Measurements from ENCODE around the gene CEP128. TPM values are rescaled to one million over a fixed set of nuclear protein-coding genes. Genes with fewer than 3 reads are reported as not detected.
A peak's percentile ranks its signal among the peaks of the same experiment; 100 is the strongest.

Gene CEP128
- total RNA-seq, 1 donor from 2014 or later: 9.7 TPM

GRCh38 chr14:80522936-80523335 lies 418.6 kb downstream of the CEP128 start:
- DNase-seq (ENCODE audit: extremely low spot score, unreplicated experiment): no peak
- H3K4me3 Mint-ChIP-seq (ENCODE audit: unreplicated experiment): no peak overlapping the region

GRCh38 chr14:80522411-80522810 lies 419.1 kb downstream of the CEP128 start:
- Mint-ChIP-seq H3K9me3 (ENCODE audit: unreplicated experiment) (peaks cover 4% of the 10 kb centered on the region), H3K27me3 (ENCODE audit: unreplicated experiment) (no peaks in the 10 kb centered on the region), H3K36me3 (ENCODE audit: unreplicated experiment) (peaks cover 6% of the 10 kb centered on the region), H3K4me1 (ENCODE audit: unreplicated experiment) (peaks cover 19% of the 10 kb centered on the region), H3K27ac (ENCODE audit: unreplicated experiment) (no peak overlapping the region), H3K4me3 (ENCODE audit: unreplicated experiment) (no peak overlapping the region)
- no peak for TF ChIP-seq CTCF (IDR thresholded peaks at IDR 0.05)
- DNase-seq (ENCODE audit: extremely low spot score, unreplicated experiment): no peak

More at GRCh38 chr14:80522936-80523335, 418.6 kb downstream of the CEP128 start:
- Mint-ChIP-seq H3K27ac (ENCODE audit: unreplicated experiment) (peak overlapping the region; percentile 31), H3K36me3 (ENCODE audit: unreplicated experiment) (peaks cover 6% of the 10 kb centered on the region), H3K4me1 (ENCODE audit: unreplicated experiment) (peaks cover 22% of the 10 kb centered on the region), H3K27me3 (ENCODE audit: unreplicated experiment) (no peaks in the 10 kb centered on the region), H3K9me3 (ENCODE audit: unreplicated experiment) (peaks cover 4% of the 10 kb centered on the region)
- TF ChIP-seq CTCF (IDR thresholded peaks at IDR 0.05): no peak

GRCh38 chr14:80521456-80521855 lies 420.1 kb downstream of the CEP128 start:
- Mint-ChIP-seq H3K4me1 (ENCODE audit: unreplicated experiment) (peaks cover 19% of the 10 kb centered on the region), H3K27ac (ENCODE audit: unreplicated experiment) (no peak overlapping the region), H3K9me3 (ENCODE audit: unreplicated experiment) (peaks cover 4% of the 10 kb centered on the region), H3K4me3 (ENCODE audit: unreplicated experiment) (no peak overlapping the region), H3K27me3 (ENCODE audit: unreplicated experiment) (no peaks in the 10 kb centered on the region), H3K36me3 (ENCODE audit: unreplicated experiment) (peaks cover 6% of the 10 kb centered on the region)
- DNase-seq (ENCODE audit: extremely low spot score, unreplicated experiment): no peak
- TF ChIP-seq CTCF (IDR thresholded peaks at IDR 0.05): no peak

GRCh38 chr14:80519002-80519401 lies 422.5 kb downstream of the CEP128 start:
- no peak for TF ChIP-seq CTCF (IDR thresholded peaks at IDR 0.05)
- Mint-ChIP-seq H3K27ac (ENCODE audit: unreplicated experiment) (no peak overlapping the region), H3K4me3 (ENCODE audit: unreplicated experiment) (no peak overlapping the region)

GRCh38 chr14:80518173-80518572 lies 423.4 kb downstream of the CEP128 start:
- Mint-ChIP-seq H3K4me1 (ENCODE audit: unreplicated experiment) (peaks cover 14% of the 10 kb centered on the region), H3K27ac (ENCODE audit: unreplicated experiment) (no peak overlapping the region), H3K36me3 (ENCODE audit: unreplicated experiment) (peaks cover 15% of the 10 kb centered on the region), H3K27me3 (ENCODE audit: unreplicated experiment) (no peaks in the 10 kb centered on the region), H3K9me3 (ENCODE audit: unreplicated experiment) (peaks cover 12% of the 10 kb centered on the region), H3K4me3 (ENCODE audit: unreplicated experiment) (no peak overlapping the region)
- no peak for TF ChIP-seq CTCF (IDR thresholded peaks at IDR 0.05)
- no peak for DNase-seq (ENCODE audit: extremely low spot score, unreplicated experiment)

More at GRCh38 chr14:80519002-80519401, 422.5 kb downstream of the CEP128 start:
- H3K36me3 Mint-ChIP-seq (ENCODE audit: unreplicated experiment): peaks cover 13% of the 10 kb centered on the region
- DNase-seq (ENCODE audit: extremely low spot score, unreplicated experiment): no peak
- peaks cover 5% of the 10 kb centered on the region for H3K9me3 Mint-ChIP-seq (ENCODE audit: unreplicated experiment)
- no peaks in the 10 kb centered on the region for H3K27me3 Mint-ChIP-seq (ENCODE audit: unreplicated experiment)
- peaks cover 19% of the 10 kb centered on the region for H3K4me1 Mint-ChIP-seq (ENCODE audit: unreplicated experiment)
